Measurements from ENCODE around the gene PDE6H. TPM values are rescaled to one million over a fixed set of nuclear protein-coding genes. Genes with fewer than 3 reads are reported as not detected.

PDE6H gene
- total RNA-seq, 1 experiment from 2014 or later = not detected

DNA sequence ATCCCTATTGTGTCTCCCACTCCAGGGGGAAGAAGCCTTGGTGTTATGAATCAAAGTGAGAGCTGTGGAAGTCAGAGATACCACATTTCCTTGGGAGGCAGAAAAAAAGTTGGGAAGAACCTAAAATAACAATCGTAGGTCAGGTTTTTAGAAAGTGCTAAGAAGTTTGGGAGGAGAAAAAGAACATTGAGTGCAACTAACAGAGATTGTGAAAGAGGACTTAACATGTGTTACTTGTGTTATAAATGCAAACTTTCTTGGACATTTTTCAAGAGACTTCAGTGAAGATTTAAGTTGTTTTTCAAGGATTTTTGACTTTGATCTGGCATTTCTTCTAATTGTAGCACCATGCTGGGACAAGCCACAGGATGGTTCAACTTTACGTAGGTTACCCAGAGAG, 26.7 kb upstream of the PDE6H start:
- H4K20me1 ChIP-seq (ENCODE audit: insufficient read depth, low read depth, low read length) = 0 out of 2 replicates have a peak, but pooled peaks cover 4% of the 10 kb centered on the region
- no peaks in the 10 kb centered on the region for H3K9me2 ChIP-seq (replicated peaks; ENCODE audit: insufficient read depth, low read length)
- H3K27ac ChIP-seq (ENCODE audit: low read length) = no peak overlapping the region
- H3K4me1 ChIP-seq (ENCODE audit: low read length) = peaks cover 31% of the 10 kb centered on the region
- no peak overlapping the region for H3K4me2 ChIP-seq (ENCODE audit: low read depth, low read length, poor library complexity, severe bottlenecking)
- H3K36me3 ChIP-seq (ENCODE audit: insufficient read depth, low read length) = peaks cover 84% of the 10 kb centered on the region
- peaks cover 29% of the 10 kb centered on the region for H3K79me2 ChIP-seq (ENCODE audit: low read length)
- no peak overlapping the region for H3K9ac ChIP-seq (ENCODE audit: low read length)
- no peaks in the 10 kb centered on the region for H3K27me3 ChIP-seq (ENCODE audit: low read length)
- no peak overlapping the region for H2AFZ ChIP-seq (ENCODE audit: low read length)
- no peak overlapping the region for H3K4me3 ChIP-seq (ENCODE audit: low read length)
- no peak for DNase-seq
- no peaks in the 10 kb centered on the region for H3K9me3 ChIP-seq (ENCODE audit: low read length)

DNA sequence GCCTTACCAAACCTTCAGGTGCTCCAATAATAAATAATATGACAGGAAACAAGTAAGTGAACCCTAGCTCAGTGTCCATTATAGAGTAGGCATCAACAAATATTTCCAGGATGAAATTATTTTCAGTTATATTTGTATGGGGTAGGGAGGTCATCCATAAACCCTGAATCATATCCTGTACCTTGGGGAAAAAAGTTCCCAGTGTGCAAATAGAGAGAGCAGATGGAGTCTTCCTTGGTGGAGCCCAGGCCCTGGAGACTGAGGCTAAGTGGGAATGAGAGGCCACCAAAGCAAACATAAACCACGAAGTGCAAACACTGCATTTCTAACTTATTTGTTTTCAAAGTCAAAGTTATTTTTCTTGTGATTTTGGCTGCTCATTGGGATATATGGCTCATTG, 26.0 kb upstream of the PDE6H start:
- H3K9ac ChIP-seq (ENCODE audit: low read length) = no peak overlapping the region
- H3K9me2 ChIP-seq (replicated peaks; ENCODE audit: insufficient read depth, low read length) = no peaks in the 10 kb centered on the region
- no peak overlapping the region for H3K4me2 ChIP-seq (ENCODE audit: low read depth, low read length, poor library complexity, severe bottlenecking)
- H2AFZ ChIP-seq (ENCODE audit: low read length) = no peak overlapping the region
- H3K4me1 ChIP-seq (ENCODE audit: low read length) = peaks cover 38% of the 10 kb centered on the region
- H3K27me3 ChIP-seq (ENCODE audit: low read length) = no peaks in the 10 kb centered on the region
- H3K9me3 ChIP-seq (ENCODE audit: low read length) = no peaks in the 10 kb centered on the region
- no peak for DNase-seq
- 0 out of 2 replicates have a peak, but pooled peaks cover 5% of the 10 kb centered on the region for H4K20me1 ChIP-seq (ENCODE audit: insufficient read depth, low read depth, low read length)
- H3K79me2 ChIP-seq (ENCODE audit: low read length) = peaks cover 36% of the 10 kb centered on the region
- H3K4me3 ChIP-seq (ENCODE audit: low read length) = no peak overlapping the region
- no peak overlapping the region for H3K27ac ChIP-seq (ENCODE audit: low read length)
- peaks cover 86% of the 10 kb centered on the region for H3K36me3 ChIP-seq (ENCODE audit: insufficient read depth, low read length)

DNA sequence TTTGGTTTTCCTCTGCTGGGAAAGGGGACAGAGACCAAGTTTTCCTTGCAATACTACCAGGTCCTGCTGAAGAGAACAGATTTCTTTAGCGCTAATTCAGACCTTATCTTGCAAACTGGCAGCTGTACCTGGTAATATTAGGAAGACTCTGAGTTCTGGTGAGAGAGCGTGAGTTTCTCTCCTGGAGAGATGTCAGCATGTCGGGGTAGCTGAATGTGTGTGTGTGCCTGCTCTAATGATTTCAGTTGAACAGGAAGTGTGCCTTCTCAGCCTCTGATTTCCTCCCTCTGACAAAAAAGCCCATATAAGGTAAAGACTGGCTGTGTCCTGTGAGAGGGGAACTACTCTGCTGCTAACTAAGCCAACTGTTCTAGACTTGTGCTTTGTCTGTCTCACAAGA, 24.2 kb upstream of the PDE6H start:
- peaks cover 56% of the 10 kb centered on the region for H3K4me1 ChIP-seq (ENCODE audit: low read length)
- peak overlapping the region; percentile 67 for H3K9ac ChIP-seq (ENCODE audit: low read length)
- DNase-seq = peak; percentile 92
- 0 out of 2 replicates have a peak, but pooled peaks cover 10% of the 10 kb centered on the region for H4K20me1 ChIP-seq (ENCODE audit: insufficient read depth, low read depth, low read length)
- H3K79me2 ChIP-seq (ENCODE audit: low read length) = peaks cover 54% of the 10 kb centered on the region
- no peak overlapping the region for H2AFZ ChIP-seq (ENCODE audit: low read length)
- peak overlapping the region; percentile 93 for H3K27ac ChIP-seq (ENCODE audit: low read length)
- peak overlapping the region; percentile 22; the same call in 1 of the 2 replicates for H3K4me3 ChIP-seq (ENCODE audit: low read length)
- peaks cover 73% of the 10 kb centered on the region for H3K36me3 ChIP-seq (ENCODE audit: insufficient read depth, low read length)
- peak overlapping the region; percentile 51 for H3K4me2 ChIP-seq (ENCODE audit: low read depth, low read length, poor library complexity, severe bottlenecking)
- no peaks in the 10 kb centered on the region for H3K27me3 ChIP-seq (ENCODE audit: low read length)
- H3K9me2 ChIP-seq (replicated peaks; ENCODE audit: insufficient read depth, low read length) = no peaks in the 10 kb centered on the region
- H3K9me3 ChIP-seq (ENCODE audit: low read length) = no peaks in the 10 kb centered on the region

DNA sequence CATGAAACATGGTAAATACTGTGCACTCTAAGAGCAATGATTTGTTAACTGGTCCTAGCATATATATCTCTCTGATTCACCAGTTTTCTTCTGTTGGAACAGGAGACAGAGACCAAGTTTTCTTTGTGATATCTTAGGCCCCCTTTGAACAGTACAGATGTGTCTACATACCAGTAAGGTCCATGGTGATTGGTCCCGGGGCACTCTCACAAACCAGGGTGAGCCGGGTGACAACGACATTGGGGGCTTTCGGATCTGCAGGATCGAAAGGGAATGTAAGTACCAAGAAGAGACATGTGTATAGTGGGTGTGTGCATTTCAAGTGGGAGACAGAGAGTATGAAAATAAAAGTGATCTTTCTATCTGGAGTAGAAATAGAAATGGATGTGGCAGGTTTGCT, 23.2 kb upstream of the PDE6H start:
- H3K4me3 ChIP-seq (ENCODE audit: low read length) = no peak overlapping the region
- H3K9me3 ChIP-seq (ENCODE audit: low read length) = no peaks in the 10 kb centered on the region
- H3K27ac ChIP-seq (ENCODE audit: low read length) = peak overlapping the region; percentile 93
- peaks cover 73% of the 10 kb centered on the region for H3K36me3 ChIP-seq (ENCODE audit: insufficient read depth, low read length)
- DNase-seq = no peak
- H3K9me2 ChIP-seq (replicated peaks; ENCODE audit: insufficient read depth, low read length) = no peaks in the 10 kb centered on the region
- H3K79me2 ChIP-seq (ENCODE audit: low read length) = peaks cover 63% of the 10 kb centered on the region
- H3K9ac ChIP-seq (ENCODE audit: low read length) = peak overlapping the region; percentile 63
- H4K20me1 ChIP-seq (ENCODE audit: insufficient read depth, low read depth, low read length) = peaks cover 18% of the 10 kb centered on the region; the same call in 1 of the 2 replicates
- H3K27me3 ChIP-seq (ENCODE audit: low read length) = no peaks in the 10 kb centered on the region
- H3K4me2 ChIP-seq (ENCODE audit: low read depth, low read length, poor library complexity, severe bottlenecking) = peak overlapping the region; percentile 51
- H2AFZ ChIP-seq (ENCODE audit: low read length) = no peak overlapping the region
- H3K4me1 ChIP-seq (ENCODE audit: low read length) = peaks cover 65% of the 10 kb centered on the region

DNA sequence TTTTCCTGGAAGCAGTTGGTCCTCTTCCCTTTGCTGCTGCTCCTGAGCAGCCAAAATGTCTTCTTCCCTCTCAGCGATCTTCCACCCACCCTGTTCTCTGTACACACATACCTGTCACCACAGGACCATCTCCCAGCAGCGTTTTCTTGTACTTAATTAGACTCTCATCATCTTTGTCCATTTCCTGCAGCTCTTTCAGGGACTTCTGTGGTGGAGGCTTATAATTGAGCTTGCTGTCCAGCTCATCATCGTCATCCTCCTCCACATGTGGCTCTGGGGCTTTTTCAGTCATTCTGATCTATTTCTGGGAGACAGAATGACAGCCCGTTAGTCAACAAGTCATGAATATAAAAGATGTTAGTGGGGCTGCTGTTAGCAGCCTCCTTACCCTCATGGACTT, 22.4 kb upstream of the PDE6H start:
- peaks cover 73% of the 10 kb centered on the region for H3K4me1 ChIP-seq (ENCODE audit: low read length)
- H3K27ac ChIP-seq (ENCODE audit: low read length) = peak overlapping the region; percentile 93
- no peaks in the 10 kb centered on the region for H3K9me2 ChIP-seq (replicated peaks; ENCODE audit: insufficient read depth, low read length)
- H3K27me3 ChIP-seq (ENCODE audit: low read length) = no peaks in the 10 kb centered on the region
- H3K79me2 ChIP-seq (ENCODE audit: low read length) = peaks cover 71% of the 10 kb centered on the region
- no peak overlapping the region for H2AFZ ChIP-seq (ENCODE audit: low read length)
- no peak for DNase-seq
- H3K36me3 ChIP-seq (ENCODE audit: insufficient read depth, low read length) = peaks cover 67% of the 10 kb centered on the region
- no peaks in the 10 kb centered on the region for H3K9me3 ChIP-seq (ENCODE audit: low read length)
- no peak overlapping the region for H3K4me3 ChIP-seq (ENCODE audit: low read length)
- H4K20me1 ChIP-seq (ENCODE audit: insufficient read depth, low read depth, low read length) = peaks cover 19% of the 10 kb centered on the region; the same call in 1 of the 2 replicates
- H3K9ac ChIP-seq (ENCODE audit: low read length) = no peak overlapping the region
- H3K4me2 ChIP-seq (ENCODE audit: low read depth, low read length, poor library complexity, severe bottlenecking) = peak overlapping the region; percentile 7

DNA sequence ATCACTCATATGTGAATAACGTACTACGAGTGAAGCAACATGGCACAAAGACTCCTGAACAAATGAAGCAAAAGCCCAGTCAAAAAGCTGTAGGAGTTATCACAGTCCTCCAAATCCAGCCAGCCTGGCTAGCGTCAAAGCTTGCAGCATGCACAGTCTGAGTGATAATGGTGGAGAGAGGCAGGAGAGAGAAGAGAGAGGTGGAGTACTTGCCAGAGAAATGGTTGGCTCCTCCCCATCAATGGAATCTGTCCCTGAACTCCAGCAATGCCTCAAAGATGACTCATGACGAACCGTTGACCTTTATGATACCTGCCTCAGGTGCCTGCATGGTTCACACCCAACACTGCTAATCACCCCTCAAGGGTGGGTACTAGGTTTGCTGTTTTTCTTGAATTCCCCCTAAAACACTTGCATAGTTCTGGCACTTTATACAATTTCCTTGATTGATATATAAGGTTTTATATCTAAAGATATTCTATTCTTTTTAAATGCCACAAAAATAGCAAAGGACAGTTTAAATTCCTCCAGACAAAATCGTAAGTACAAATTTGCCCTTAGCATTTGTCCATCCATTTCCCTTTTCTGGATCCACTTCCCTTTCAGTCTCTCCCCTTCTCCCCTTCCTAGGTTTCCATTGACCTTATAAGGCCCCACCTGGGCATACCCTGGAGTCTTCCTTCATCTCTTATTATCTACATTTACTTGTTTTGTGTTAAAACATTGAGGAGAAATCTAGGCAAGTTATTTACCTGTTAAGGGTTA, 21.7 kb upstream of the PDE6H start:
- H3K27me3 ChIP-seq (ENCODE audit: low read length) = no peaks in the 10 kb centered on the region
- no peak overlapping the region for H2AFZ ChIP-seq (ENCODE audit: low read length)
- DNase-seq = no peak
- no peak overlapping the region for H3K4me3 ChIP-seq (ENCODE audit: low read length)
- H3K27ac ChIP-seq (ENCODE audit: low read length) = peak overlapping the region; percentile 93
- H4K20me1 ChIP-seq (ENCODE audit: insufficient read depth, low read depth, low read length) = peaks cover 19% of the 10 kb centered on the region; the same call in 1 of the 2 replicates
- peaks cover 61% of the 10 kb centered on the region for H3K36me3 ChIP-seq (ENCODE audit: insufficient read depth, low read length)
- peaks cover 79% of the 10 kb centered on the region for H3K79me2 ChIP-seq (ENCODE audit: low read length)
- peaks cover 81% of the 10 kb centered on the region for H3K4me1 ChIP-seq (ENCODE audit: low read length)
- no peaks in the 10 kb centered on the region for H3K9me3 ChIP-seq (ENCODE audit: low read length)
- no peak overlapping the region for H3K4me2 ChIP-seq (ENCODE audit: low read depth, low read length, poor library complexity, severe bottlenecking)
- no peak overlapping the region for H3K9ac ChIP-seq (ENCODE audit: low read length)
- H3K9me2 ChIP-seq (replicated peaks; ENCODE audit: insufficient read depth, low read length) = no peaks in the 10 kb centered on the region

DNA sequence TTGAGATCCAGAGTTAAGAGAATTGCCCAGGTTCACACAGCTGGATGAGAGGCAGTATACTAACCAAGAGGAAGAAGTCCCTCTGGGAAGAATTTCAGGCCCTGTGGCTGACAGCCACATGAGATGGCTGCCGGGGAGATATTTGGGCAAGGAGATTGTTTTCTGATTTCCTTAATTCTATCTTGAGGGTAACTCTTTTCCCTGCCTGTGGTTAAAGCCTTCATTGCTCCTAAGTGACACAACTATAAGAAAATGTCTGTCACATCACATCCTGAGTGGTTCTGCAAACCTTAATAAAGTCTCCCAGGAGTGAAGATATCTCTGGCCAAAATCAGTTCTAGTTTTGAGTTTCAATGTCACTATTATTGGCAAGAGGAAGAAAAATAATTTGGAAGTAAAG, 21.0 kb upstream of the PDE6H start:
- no peaks in the 10 kb centered on the region for H3K9me3 ChIP-seq (ENCODE audit: low read length)
- peak overlapping the region; percentile 93 for H3K27ac ChIP-seq (ENCODE audit: low read length)
- H3K9ac ChIP-seq (ENCODE audit: low read length) = no peak overlapping the region
- no peak overlapping the region for H2AFZ ChIP-seq (ENCODE audit: low read length)
- no peak overlapping the region for H3K4me3 ChIP-seq (ENCODE audit: low read length)
- H3K79me2 ChIP-seq (ENCODE audit: low read length) = peaks cover 86% of the 10 kb centered on the region
- H3K9me2 ChIP-seq (replicated peaks; ENCODE audit: insufficient read depth, low read length) = no peaks in the 10 kb centered on the region
- no peak for DNase-seq
- H3K27me3 ChIP-seq (ENCODE audit: low read length) = no peaks in the 10 kb centered on the region
- H3K4me1 ChIP-seq (ENCODE audit: low read length) = peaks cover 87% of the 10 kb centered on the region
- peaks cover 55% of the 10 kb centered on the region for H3K36me3 ChIP-seq (ENCODE audit: insufficient read depth, low read length)
- H4K20me1 ChIP-seq (ENCODE audit: insufficient read depth, low read depth, low read length) = peaks cover 19% of the 10 kb centered on the region; the same call in 1 of the 2 replicates
- H3K4me2 ChIP-seq (ENCODE audit: low read depth, low read length, poor library complexity, severe bottlenecking) = no peak overlapping the region

DNA sequence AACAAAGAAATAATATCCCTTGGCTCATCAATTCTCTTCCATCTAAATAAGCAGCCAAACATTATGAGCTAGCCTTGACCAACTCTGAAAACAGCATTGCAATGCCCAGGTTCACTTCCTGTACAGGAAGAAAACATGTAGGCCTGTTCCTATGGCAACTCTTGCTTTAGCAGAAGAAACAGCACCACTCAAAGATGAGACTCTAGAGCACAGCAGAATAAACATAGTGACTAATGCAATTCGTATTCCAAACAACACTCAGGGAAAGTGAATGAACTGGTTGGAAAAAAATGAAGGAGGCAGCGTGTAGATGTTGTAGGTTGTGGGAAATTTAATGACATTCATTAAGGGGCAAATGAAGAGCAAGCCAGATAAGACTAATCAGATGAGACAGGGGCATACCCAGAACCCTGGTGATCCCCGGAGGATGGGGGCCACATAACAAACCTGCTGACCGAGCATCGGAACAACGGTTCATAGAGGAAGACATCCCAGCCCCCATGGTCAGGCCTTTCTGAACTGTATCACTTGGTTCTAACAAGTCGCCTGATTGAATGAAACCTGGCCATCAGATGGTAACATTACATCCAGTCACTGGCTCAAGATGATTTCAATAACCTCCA, 20.4 kb upstream of the PDE6H start:
- H3K36me3 ChIP-seq (ENCODE audit: insufficient read depth, low read length) = peaks cover 53% of the 10 kb centered on the region
- no peaks in the 10 kb centered on the region for H3K27me3 ChIP-seq (ENCODE audit: low read length)
- no peak overlapping the region for H2AFZ ChIP-seq (ENCODE audit: low read length)
- no peak overlapping the region for H3K9ac ChIP-seq (ENCODE audit: low read length)
- DNase-seq = peak; percentile 76
- H3K79me2 ChIP-seq (ENCODE audit: low read length) = peaks cover 88% of the 10 kb centered on the region
- no peaks in the 10 kb centered on the region for H3K9me2 ChIP-seq (replicated peaks; ENCODE audit: insufficient read depth, low read length)
- no peak overlapping the region for H3K4me3 ChIP-seq (ENCODE audit: low read length)
- H3K4me1 ChIP-seq (ENCODE audit: low read length) = peaks cover 93% of the 10 kb centered on the region
- peak overlapping the region; percentile 93 for H3K27ac ChIP-seq (ENCODE audit: low read length)
- no peaks in the 10 kb centered on the region for H3K9me3 ChIP-seq (ENCODE audit: low read length)
- peak overlapping the region; percentile 44 for H3K4me2 ChIP-seq (ENCODE audit: low read depth, low read length, poor library complexity, severe bottlenecking)
- H4K20me1 ChIP-seq (ENCODE audit: insufficient read depth, low read depth, low read length) = peaks cover 19% of the 10 kb centered on the region; the same call in 1 of the 2 replicates
